MG63 (cell line): Measurements from ENCODE around the gene PTPRZ1. TPM values are rescaled to one million over a fixed set of nuclear protein-coding genes. Genes with fewer than 3 reads are reported as not detected.

Experiments used
- DNase-seq: peaks from one replicate; pipeline ENCODE4 v3.0.0-alpha.2; 2020
- H3K27me3 ChIP-seq: fragments of 250-450 bp; sonication (Bioruptor Pico); 2 replicates; pipeline ENCODE4 v1.5.1; 2020; ENCODE audit warnings: mild to moderate bottlenecking, moderate library complexity
- H3K36me3 ChIP-seq: fragments of 250-450 bp; sonication (Bioruptor Pico); 2 replicates; pipeline ENCODE4 v1.5.1; 2020; ENCODE audit warnings: mild to moderate bottlenecking, moderate library complexity
- H3K4me3 ChIP-seq: fragments of 250-450 bp; sonication (Bioruptor Pico); 2 replicates; pipeline ENCODE4 v1.5.1; 2020; ENCODE audit warnings: mild to moderate bottlenecking, moderate library complexity
- H3K9me3 ChIP-seq: fragments of 250-450 bp; sonication (Bioruptor Pico); 2 replicates; pipeline ENCODE4 v1.5.1; 2020; ENCODE audit warnings: mild to moderate bottlenecking, moderate library complexity
- total RNA-seq: library from RNA; depleted of rRNA; stranded (reverse); fragments of >200 nt; shearing (Covaris generic); gene quantifications from 2 replicates; pipeline ENCODE4 v1.2.3, GENCODE V29; 2014; ENCODE audit warnings: low replicate concordance; rRNA removed

The PTPRZ1 gene
- total RNA-seq = not detected in 2 replicates

- H3K27me3 ChIP-seq = peaks cover 10% of the 10 kb centered on the region
- H3K36me3 ChIP-seq = no peaks in the 10 kb centered on the region
- H3K9me3 ChIP-seq = no peaks in the 10 kb centered on the region
- peak; percentile 36 for DNase-seq
- peak within 1 kb of the TSS; percentile 42 for H3K4me3 ChIP-seq
Observed at GRCh38 chr7:121872831-121873288, at the start of gene PTPRZ1. PTPRZ1 (plus strand) TSS chr7:121873161; CDS start chr7:121873500, 339 bp downstream.

DNA sequence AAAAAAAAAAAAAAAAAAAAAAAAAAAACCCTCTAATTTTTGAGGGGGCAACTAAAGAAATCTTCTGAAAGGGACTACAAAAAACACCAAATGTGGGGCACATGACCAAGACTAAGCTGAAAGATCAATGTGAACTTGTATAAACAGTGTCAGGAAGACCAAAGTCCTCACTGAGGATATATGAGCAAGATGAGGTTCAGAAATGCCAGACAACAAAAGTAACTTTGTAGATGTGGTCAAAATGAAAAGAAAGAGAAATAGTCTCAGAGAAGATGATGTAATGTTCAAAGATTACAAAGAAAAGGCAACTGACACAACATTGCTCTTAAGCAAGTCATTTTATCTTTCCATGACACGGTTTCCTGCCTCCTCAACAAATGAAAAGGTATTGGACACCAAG is 48.7 kb upstream of the PTPRZ1 start:
- DNase-seq = no peak
- no peak overlapping the region for H3K4me3 ChIP-seq
- H3K9me3 ChIP-seq = no peaks in the 10 kb centered on the region
- no peaks in the 10 kb centered on the region for H3K36me3 ChIP-seq
- H3K27me3 ChIP-seq = no peaks in the 10 kb centered on the region

- H3K9me3 ChIP-seq = no peaks in the 10 kb centered on the region
- no peak for DNase-seq
- H3K27me3 ChIP-seq = no peaks in the 10 kb centered on the region
- no peak overlapping the region for H3K4me3 ChIP-seq
- H3K36me3 ChIP-seq = no peaks in the 10 kb centered on the region
Observed at GRCh38 chr7:121831351-121831750, 41.6 kb upstream of the PTPRZ1 start.

DNA sequence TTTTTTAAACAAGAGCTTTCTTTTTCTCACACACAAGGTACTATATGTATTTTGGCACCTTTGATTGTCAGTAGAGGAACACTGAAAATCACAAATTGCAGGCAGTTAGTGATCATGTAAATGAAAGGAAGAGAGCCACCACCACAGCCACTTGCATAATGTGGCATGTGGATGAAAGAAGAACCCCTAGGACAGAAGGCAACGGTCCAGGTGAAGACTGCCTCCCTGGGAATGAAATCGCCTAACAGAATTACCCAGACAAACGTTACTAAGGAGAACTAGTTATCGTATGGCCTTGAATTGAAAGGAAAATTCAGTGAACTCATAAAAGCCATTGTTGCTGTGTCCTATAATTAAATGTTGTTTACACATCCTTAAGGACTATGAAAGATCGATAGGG is 41.2 kb upstream of the PTPRZ1 start:
- no peaks in the 10 kb centered on the region for H3K36me3 ChIP-seq
- no peak overlapping the region for H3K4me3 ChIP-seq
- H3K27me3 ChIP-seq = no peaks in the 10 kb centered on the region
- DNase-seq = no peak
- no peaks in the 10 kb centered on the region for H3K9me3 ChIP-seq

DNA sequence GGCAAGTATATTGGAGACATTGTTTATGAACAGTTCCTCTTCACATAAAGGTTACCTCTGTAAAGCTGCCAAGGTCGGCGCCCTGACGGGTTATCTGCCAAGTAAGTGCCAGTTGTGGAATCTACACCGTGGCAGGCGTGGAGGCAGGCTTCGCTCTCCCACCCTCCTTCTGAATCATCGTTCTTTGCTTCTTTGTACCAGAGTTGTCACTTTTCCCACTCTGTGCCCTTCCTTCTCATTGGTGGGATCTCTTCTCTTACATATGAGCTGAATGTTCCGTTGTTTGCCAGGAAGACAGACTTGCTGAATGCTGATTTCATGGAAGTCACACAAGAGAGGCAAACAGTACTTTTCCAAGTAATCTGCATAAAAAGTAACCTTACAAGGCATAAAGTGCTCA is 40.6 kb upstream of the PTPRZ1 start:
- Histone ChIP-seq H3K9me3 (no peaks in the 10 kb centered on the region), H3K4me3 (no peak overlapping the region), H3K27me3 (no peaks in the 10 kb centered on the region), H3K36me3 (no peaks in the 10 kb centered on the region)
- no peak for DNase-seq

DNA sequence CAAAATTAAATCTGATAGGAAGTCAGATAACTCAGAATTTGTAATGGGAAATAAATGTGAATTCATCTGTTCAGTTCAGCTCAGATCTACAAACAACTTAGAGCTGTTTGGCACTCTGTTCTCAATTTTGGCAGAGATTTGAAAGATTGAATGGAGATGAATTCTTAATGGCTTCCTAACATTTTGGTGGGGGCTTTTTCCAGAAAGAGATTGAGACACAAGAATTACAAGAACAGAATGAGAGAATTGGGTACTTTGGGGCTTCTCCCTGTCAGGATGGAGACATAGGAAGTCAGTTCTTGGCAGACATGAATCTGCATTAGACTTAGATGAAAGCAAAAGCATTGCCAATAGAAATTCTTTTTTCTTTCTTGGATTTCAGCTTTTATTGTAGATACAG is 39.0 kb upstream of the PTPRZ1 start:
- DNase-seq = no peak
- Histone ChIP-seq H3K36me3 (no peaks in the 10 kb centered on the region), H3K27me3 (no peaks in the 10 kb centered on the region), H3K9me3 (no peaks in the 10 kb centered on the region), H3K4me3 (no peak overlapping the region)

- Histone ChIP-seq H3K4me3 (no peak overlapping the region), H3K36me3 (no peaks in the 10 kb centered on the region), H3K27me3 (no peaks in the 10 kb centered on the region), H3K9me3 (no peaks in the 10 kb centered on the region)
- no peak for DNase-seq
Observed at GRCh38 chr7:121837462-121837861, 35.5 kb upstream of the PTPRZ1 start.

- no peaks in the 10 kb centered on the region for H3K36me3 ChIP-seq
- DNase-seq = no peak
- H3K9me3 ChIP-seq = no peaks in the 10 kb centered on the region
- no peak overlapping the region for H3K4me3 ChIP-seq
- no peaks in the 10 kb centered on the region for H3K27me3 ChIP-seq
Observed at GRCh38 chr7:121847041-121847440, 25.9 kb upstream of the PTPRZ1 start.

DNA sequence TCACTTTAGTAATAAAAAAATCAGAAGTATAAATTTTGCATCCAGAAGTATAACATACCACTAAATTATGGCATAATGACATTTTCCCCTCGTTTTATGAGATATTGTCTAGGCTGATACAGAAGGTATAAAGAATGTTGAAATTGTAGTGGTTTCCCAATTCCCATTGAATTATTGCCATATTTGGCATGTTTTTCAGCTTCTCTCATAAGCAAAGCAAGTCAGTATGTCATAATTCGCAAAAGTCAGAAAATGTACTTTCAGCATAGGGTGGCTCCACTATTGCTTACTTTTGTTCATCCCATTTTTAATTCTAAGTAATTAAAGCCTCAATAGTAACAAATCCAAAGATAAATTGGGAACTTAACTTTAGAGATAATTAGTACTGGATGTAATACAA is 19.7 kb upstream of the PTPRZ1 start:
- Histone ChIP-seq H3K27me3 (no peaks in the 10 kb centered on the region), H3K4me3 (no peak overlapping the region), H3K36me3 (no peaks in the 10 kb centered on the region), H3K9me3 (no peaks in the 10 kb centered on the region)
- no peak for DNase-seq

GRCh38 chr7:121860953-121861352 is 12.0 kb upstream of the PTPRZ1 start:
- Histone ChIP-seq H3K4me3 (no peak overlapping the region), H3K36me3 (no peaks in the 10 kb centered on the region), H3K9me3 (no peaks in the 10 kb centered on the region), H3K27me3 (no peaks in the 10 kb centered on the region; the same call in 1 of the 2 replicates)
- DNase-seq = no peak

DNA sequence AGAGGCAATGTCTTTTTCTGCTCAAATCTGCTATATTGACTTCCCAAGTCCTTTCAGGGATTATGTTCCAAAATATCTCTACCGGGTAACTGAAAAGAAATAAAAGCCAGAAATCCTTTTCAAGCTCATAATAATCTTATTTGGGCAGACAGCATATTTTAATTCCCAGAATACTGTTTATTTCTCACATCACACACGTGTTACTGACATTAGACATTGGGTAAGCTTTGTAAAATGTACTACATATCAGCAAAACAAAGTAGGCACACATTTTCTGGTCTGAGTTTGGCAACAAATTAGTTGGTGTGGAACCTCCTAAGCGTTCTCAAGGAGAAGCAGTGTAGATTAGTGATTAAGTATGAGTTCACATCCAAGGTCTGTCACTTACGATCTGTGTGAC is 10.4 kb upstream of the PTPRZ1 start:
- Histone ChIP-seq H3K36me3 (no peaks in the 10 kb centered on the region), H3K27me3 (no peaks in the 10 kb centered on the region; the same call in 1 of the 2 replicates), H3K9me3 (no peaks in the 10 kb centered on the region), H3K4me3 (no peak overlapping the region)
- no peak for DNase-seq

DNA sequence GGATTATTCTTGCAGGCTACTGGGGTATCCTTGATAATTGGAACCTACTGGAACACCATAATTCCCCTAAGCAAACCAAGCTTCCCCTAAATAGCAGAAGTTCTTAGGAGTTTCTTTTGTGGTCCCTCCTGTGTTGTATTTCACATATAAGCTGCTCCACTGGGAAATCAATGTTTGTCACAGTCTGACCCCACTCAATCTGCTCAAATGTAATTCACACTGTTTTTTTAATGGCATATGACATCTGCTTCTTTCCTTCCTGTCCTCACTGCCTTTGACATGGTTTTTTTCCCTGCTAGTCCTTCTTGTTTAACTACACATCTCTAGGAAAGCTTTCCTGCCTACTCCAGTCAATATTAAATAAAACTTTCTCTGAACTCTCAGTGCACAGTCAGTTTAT is 1.8 kb upstream of the PTPRZ1 start:
- no peak overlapping the region for H3K4me3 ChIP-seq
- H3K36me3 ChIP-seq = no peaks in the 10 kb centered on the region
- no peak for DNase-seq
- peaks cover 10% of the 10 kb centered on the region for H3K27me3 ChIP-seq
- no peaks in the 10 kb centered on the region for H3K9me3 ChIP-seq

DNA sequence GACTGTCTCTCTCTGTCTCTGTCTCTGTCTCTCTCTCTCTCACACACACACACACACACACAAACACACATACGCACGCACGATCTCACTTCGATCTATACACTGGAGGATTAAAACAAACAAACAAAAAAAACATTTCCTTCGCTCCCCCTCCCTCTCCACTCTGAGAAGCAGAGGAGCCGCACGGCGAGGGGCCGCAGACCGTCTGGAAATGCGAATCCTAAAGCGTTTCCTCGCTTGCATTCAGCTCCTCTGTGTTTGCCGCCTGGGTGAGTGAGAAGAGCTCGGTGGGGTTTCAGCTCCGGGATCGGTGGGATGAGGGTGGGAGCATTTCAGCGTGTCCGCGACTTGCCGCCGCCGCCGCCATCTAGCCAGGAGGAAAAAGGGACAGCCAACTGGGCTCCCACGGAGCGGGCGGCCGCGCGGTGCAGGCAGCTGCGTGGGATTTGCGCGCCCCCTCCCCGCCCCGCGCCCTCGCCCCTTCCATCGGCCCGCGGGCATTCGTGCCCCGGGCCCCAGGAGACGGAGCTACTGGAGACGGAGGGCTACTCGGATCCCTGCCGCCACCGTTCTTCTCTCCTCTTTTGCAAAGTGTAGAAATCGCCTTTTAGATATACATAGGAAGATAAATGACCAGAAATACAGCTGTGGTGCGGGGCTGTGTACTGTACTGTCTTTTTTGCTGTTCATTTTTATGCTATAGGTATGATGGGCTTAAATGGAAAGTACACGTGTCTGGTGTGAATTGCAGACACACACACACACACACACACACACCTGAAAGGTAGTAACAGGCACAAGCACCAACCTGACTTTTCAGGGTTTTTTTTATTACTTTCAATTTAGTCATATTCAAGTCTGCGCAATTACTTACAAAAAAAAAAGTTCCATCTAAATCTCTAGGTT is 581 bp downstream of the PTPRZ1 start:
- Histone ChIP-seq H3K36me3 (no peaks in the 10 kb centered on the region), H3K4me3 (peak overlapping the region; percentile 42), H3K27me3 (peaks cover 10% of the 10 kb centered on the region), H3K9me3 (no peaks in the 10 kb centered on the region)
- DNase-seq = peak; percentile 10

DNA sequence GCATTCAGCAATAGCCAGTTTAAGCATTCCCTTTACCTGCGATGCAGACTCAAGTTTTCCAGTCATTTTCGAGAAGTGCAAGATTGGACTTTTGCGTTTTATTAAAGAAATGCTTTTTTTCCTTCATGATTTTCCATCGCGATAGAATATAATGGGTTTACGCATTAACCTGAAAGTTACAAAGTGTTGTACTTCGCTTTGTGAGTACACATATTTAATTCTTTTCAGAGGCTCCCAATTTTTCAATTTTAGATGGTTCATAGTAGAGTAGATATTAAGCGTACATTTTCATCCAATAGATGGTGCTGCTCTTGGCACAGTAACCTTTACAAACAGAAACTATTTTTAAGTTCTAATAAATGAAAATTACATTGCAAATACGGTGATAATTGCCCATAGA is 1.3 kb downstream of the PTPRZ1 start:
- H3K9me3 ChIP-seq = no peaks in the 10 kb centered on the region
- H3K4me3 ChIP-seq = no peak overlapping the region

DNA sequence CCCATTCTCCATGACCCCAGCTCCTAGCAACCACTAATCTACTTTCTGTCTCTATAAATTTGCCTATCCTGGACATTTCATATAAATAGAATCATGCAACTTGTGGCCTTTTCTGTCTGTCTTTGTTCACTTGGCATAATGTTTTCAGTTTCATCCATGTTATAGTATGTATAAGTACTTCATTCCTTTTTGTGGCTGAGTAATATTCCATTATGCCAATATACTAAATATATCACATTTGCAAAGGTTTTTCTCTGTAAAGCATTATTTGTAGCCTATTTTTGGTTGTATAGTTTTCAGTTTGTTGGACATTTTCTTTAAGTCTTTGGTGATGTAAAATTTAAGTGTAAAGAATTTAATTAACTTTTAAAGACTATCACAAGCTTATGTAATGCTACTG is 2.2 kb downstream of the PTPRZ1 start:
- H3K4me3 ChIP-seq = no peak overlapping the region
- no peaks in the 10 kb centered on the region for H3K9me3 ChIP-seq
- H3K36me3 ChIP-seq = no peaks in the 10 kb centered on the region
- H3K27me3 ChIP-seq = peaks cover 10% of the 10 kb centered on the region
- no peak for DNase-seq

More for the DNA sequence above, 1.3 kb downstream of the PTPRZ1 start:
- H3K27me3 ChIP-seq = peaks cover 10% of the 10 kb centered on the region
- DNase-seq = no peak
- H3K36me3 ChIP-seq = no peaks in the 10 kb centered on the region

DNA sequence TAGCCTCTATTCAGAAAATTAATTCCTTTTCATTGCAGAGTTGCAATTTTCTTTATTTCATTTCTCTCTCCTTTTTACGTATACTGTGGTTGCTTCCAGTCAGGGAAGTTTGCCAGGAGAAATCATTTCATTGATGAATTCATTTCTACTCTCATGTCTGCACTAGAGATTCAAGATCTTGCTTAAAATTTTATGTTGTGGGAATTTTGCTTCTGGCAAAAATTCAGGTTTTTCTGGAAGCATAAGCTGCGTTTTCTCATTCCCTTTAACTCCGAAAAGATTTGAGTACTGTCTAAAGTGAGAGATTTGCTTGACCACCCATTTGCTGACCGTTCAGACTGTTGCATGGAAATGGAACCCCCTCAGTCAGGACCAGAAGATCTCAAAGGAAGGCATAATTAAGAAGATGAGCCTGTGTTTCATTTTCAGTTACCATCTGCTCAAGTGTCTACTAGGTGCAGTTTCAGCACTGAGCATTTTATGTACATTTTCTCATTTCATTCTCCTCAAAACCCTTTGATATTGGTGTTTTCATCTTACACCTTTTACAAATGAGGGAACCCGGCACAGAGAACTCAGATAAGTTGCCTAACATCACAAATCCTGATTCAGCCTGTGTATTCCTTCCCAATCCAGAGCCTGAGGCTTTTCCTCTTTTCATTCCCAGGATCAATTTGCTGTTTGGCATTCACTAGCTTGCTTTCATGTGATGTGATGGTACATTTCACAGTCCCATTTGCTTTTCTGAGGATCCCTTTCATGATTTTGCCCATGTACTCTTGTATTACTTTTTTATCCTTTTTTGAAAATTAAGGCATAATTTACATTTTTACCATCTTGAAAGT is 3.9 kb downstream of the PTPRZ1 start:
- H3K36me3 ChIP-seq = no peaks in the 10 kb centered on the region
- no peaks in the 10 kb centered on the region for H3K9me3 ChIP-seq
- H3K27me3 ChIP-seq = peaks cover 7% of the 10 kb centered on the region
- H3K4me3 ChIP-seq = no peak overlapping the region
- no peak for DNase-seq

DNA sequence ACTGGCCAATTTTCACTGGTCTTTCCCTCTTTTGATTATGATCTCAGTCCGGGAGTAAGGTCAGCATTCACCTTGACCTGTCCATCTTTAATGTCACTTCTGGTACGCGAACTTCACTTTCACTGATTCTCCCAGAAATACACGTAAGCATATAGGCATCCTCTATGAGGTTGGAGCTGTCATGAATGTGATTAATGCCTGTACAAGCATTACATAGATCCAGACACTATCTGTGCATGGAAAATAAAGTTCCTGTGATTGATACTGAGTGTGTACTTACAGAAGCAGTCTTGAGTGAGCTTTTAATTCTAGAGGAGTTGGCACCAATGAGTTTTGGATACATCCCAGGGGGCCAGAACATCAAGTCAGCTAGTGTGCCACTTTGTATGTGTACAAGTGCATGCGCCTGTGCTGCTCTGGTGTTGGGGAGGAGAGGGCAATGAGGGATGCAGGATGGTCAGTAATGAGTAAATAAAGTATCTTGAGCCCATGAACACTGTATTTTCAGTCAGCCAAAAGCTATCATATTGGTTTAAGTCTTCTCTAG is 6.0 kb downstream of the PTPRZ1 start:
- Histone ChIP-seq H3K4me3 (no peak overlapping the region), H3K36me3 (no peaks in the 10 kb centered on the region), H3K9me3 (no peaks in the 10 kb centered on the region), H3K27me3 (no peaks in the 10 kb centered on the region)
- no peak for DNase-seq
